ENCODE data around the gene MYBPC1. TPM values are rescaled to one million over a fixed set of nuclear protein-coding genes. Genes with fewer than 3 reads are reported as not detected.

Gene MYBPC1
- total RNA-seq, 1 experiment from 2014 or later: 0.70 TPM

- Mint-ChIP-seq H3K4me3 (ENCODE audit: unreplicated experiment) (no peak overlapping the region), H3K4me1 (ENCODE audit: insufficient read depth, unreplicated experiment) (peaks cover 6% of the 10 kb centered on the region), H3K27me3 (ENCODE audit: insufficient read depth, unreplicated experiment) (peaks cover 20% of the 10 kb centered on the region), H3K9me3 (ENCODE audit: unreplicated experiment) (no peaks in the 10 kb centered on the region), H3K36me3 (ENCODE audit: insufficient read depth, unreplicated experiment) (peaks cover 6% of the 10 kb centered on the region), H3K27ac (ENCODE audit: low read depth, unreplicated experiment) (no peak overlapping the region)
- no TSS peak for BruUV-seq (replicated peaks)
- ChIA-PET POLR2A (no interaction called here), CTCF (interaction anchor here (0.9 kb wide), 1 partner anchor 47 kb away, joined by 4 read pairs; no protein-coding TSS in a partner anchor)
- TF ChIP-seq, protein P1, sequence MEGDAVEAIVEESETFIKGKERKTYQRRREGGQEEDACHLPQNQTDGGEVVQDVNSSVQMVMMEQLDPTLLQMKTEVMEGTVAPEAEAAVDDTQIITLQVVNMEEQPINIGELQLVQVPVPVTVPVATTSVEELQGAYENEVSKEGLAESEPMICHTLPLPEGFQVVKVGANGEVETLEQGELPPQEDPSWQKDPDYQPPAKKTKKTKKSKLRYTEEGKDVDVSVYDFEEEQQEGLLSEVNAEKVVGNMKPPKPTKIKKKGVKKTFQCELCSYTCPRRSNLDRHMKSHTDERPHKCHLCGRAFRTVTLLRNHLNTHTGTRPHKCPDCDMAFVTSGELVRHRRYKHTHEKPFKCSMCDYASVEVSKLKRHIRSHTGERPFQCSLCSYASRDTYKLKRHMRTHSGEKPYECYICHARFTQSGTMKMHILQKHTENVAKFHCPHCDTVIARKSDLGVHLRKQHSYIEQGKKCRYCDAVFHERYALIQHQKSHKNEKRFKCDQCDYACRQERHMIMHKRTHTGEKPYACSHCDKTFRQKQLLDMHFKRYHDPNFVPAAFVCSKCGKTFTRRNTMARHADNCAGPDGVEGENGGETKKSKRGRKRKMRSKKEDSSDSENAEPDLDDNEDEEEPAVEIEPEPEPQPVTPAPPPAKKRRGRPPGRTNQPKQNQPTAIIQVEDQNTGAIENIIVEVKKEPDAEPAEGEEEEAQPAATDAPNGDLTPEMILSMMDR (IDR thresholded peaks at IDR 0.05; ENCODE audit: unreplicated experiment): no peak
- intact Hi-C loops (cut with micrococcal nuclease): no loop called here
- no peak for DNase-seq (ENCODE audit: unreplicated experiment)
These were observed 70.2 kb downstream of the MYBPC1 start for GRCh38 chr12:101664992-101665391.

GRCh38 chr12:101666052-101666728, 71.4 kb downstream of the MYBPC1 start:
- H3K36me3 Mint-ChIP-seq (ENCODE audit: insufficient read depth, unreplicated experiment): peaks cover 6% of the 10 kb centered on the region
- peaks cover 8% of the 10 kb centered on the region for H3K4me1 Mint-ChIP-seq (ENCODE audit: insufficient read depth, unreplicated experiment)
- intact Hi-C loops (cut with micrococcal nuclease): no loop called here
- no TSS peak for BruUV-seq (replicated peaks)
- CTCF ChIA-PET: interaction anchor here (0.5 to 0.7 kb wide), 2 partner anchors 174 to 1142 kb away, joined by 4 to 5 read pairs; no protein-coding TSS in a partner anchor
- H3K4me3 Mint-ChIP-seq (ENCODE audit: unreplicated experiment): no peak overlapping the region
- TF ChIP-seq, protein P1 (IDR thresholded peaks at IDR 0.05; ENCODE audit: unreplicated experiment): no peak
- peaks cover 20% of the 10 kb centered on the region for H3K27me3 Mint-ChIP-seq (ENCODE audit: insufficient read depth, unreplicated experiment)
- H3K9me3 Mint-ChIP-seq (ENCODE audit: unreplicated experiment): no peaks in the 10 kb centered on the region
- POLR2A ChIA-PET: no interaction called here
- no peak for DNase-seq (ENCODE audit: unreplicated experiment)
- no peak overlapping the region for H3K27ac Mint-ChIP-seq (ENCODE audit: low read depth, unreplicated experiment)

DNA sequence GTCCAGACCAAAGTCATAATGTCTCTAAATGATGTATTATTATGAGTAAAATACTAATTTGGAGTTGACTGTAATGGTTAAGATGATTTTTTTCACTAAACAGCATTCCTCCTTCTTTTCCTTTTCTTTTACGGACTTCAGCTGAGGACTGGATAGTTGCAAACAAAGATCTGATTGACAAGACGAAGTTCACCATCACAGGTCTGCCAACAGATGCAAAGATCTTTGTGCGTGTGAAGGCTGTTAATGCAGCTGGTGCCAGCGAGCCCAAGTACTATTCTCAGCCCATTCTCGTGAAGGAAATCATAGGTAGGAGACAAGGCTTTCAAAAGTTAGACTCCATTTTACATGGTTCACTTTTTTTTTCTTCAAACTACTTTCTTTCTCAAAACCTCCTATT, 72.8 kb downstream of the MYBPC1 start:
- no TSS peak for BruUV-seq (replicated peaks)
- peaks cover 20% of the 10 kb centered on the region for H3K27me3 Mint-ChIP-seq (ENCODE audit: insufficient read depth, unreplicated experiment)
- no peak for DNase-seq (ENCODE audit: unreplicated experiment)
- H3K9me3 Mint-ChIP-seq (ENCODE audit: unreplicated experiment): no peaks in the 10 kb centered on the region
- TF ChIP-seq, protein P1 (IDR thresholded peaks at IDR 0.05; ENCODE audit: unreplicated experiment): no peak
- peaks cover 6% of the 10 kb centered on the region for H3K36me3 Mint-ChIP-seq (ENCODE audit: insufficient read depth, unreplicated experiment)
- H3K4me1 Mint-ChIP-seq (ENCODE audit: insufficient read depth, unreplicated experiment): peaks cover 11% of the 10 kb centered on the region
- intact Hi-C loops (cut with micrococcal nuclease): no loop called here
- no peak overlapping the region for H3K4me3 Mint-ChIP-seq (ENCODE audit: unreplicated experiment)
- no peak overlapping the region for H3K27ac Mint-ChIP-seq (ENCODE audit: low read depth, unreplicated experiment)
- POLR2A ChIA-PET: no interaction called here
- CTCF ChIA-PET: interaction anchor here (0.6 to 1.0 kb wide), 3 partner anchors 20 to 97 kb away, joined by 3 read pairs; no protein-coding TSS in a partner anchor

DNA sequence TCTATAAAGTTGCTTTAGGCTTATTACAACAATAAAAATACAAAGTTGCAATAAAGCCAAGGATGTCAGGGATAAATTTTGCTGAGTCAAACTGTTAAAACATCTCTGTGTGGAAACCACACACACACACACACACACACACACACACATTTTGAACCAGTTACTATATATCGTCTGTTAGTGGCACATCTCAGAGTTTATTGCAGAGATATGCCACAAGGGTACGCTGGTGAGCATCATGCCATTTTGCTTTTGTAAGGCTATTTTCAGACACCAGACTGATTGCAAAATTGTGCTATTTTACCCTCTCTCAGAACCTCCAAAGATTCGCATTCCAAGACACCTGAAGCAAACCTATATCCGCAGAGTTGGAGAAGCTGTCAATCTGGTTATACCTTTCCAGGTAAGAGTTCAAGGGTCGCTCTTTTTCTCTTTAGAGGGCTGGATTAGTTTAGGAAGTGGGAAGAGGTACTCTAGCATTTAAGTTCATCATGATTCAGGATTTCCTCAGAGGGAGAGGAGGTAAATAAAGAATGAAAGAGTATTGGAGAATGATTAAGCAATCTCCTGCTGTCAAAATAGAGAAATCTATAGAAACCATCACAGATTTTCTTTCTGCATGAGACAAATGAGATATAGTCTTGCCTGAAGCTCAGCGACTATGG, 75.4 kb downstream of the MYBPC1 start:
- CTCF ChIA-PET: interaction anchor here (0.5 kb wide), 1 partner anchor 163 kb away, joined by 3 read pairs; no protein-coding TSS in a partner anchor
- peaks cover 11% of the 10 kb centered on the region for H3K4me1 Mint-ChIP-seq (ENCODE audit: insufficient read depth, unreplicated experiment)

More for the DNA sequence above, 75.4 kb downstream of the MYBPC1 start:
- intact Hi-C loops (cut with micrococcal nuclease): no loop called here
- peaks cover 18% of the 10 kb centered on the region for H3K27me3 Mint-ChIP-seq (ENCODE audit: insufficient read depth, unreplicated experiment)
- DNase-seq (ENCODE audit: unreplicated experiment): peak; percentile 64
- TF ChIP-seq, protein P1 (IDR thresholded peaks at IDR 0.05; ENCODE audit: unreplicated experiment): peak; percentile 34
- peaks cover 6% of the 10 kb centered on the region for H3K36me3 Mint-ChIP-seq (ENCODE audit: insufficient read depth, unreplicated experiment)
- H3K9me3 Mint-ChIP-seq (ENCODE audit: unreplicated experiment): no peaks in the 10 kb centered on the region
- POLR2A ChIA-PET: interaction anchor here (0.6 to 0.7 kb wide), 2 partner anchors 29 to 221 kb away, joined by 3 read pairs; no protein-coding TSS in a partner anchor
- no TSS peak for BruUV-seq (replicated peaks)
- H3K27ac Mint-ChIP-seq (ENCODE audit: low read depth, unreplicated experiment): peak overlapping the region; percentile 57
- no peak overlapping the region for H3K4me3 Mint-ChIP-seq (ENCODE audit: unreplicated experiment)

Measured in MCF 10A (cell line).